Liver (tissue), 9 donors: ENCODE measurements around the gene AKR1C3. TPM values are rescaled to one million over a fixed set of nuclear protein-coding genes. Genes with fewer than 3 reads are reported as not detected.

ENCODE experiments used
- DNase-seq: peaks from one replicate; pipeline ENCODE4 v3.0.0-alpha.2; 2017; ENCODE audit warnings: low spot score
- H3K27ac ChIP-seq, 2 donors: one replicate each; pipeline ENCODE4 v1.7.0; 2013; ENCODE audit warnings: inconsistent platforms in 2 of 2, low read length in 2 of 2, control low read depth in 1 of 2, low read depth in 1 of 2, mild to moderate bottlenecking in 1 of 2
- H3K27me3 ChIP-seq, 4 donors: one replicate each; pipeline versions ENCODE4 v1.6.1 to v1.7.0; 2013; ENCODE audit warnings: low read length in 3 of 4, inconsistent platforms in 1 of 4, mild to moderate bottlenecking in 1 of 4, moderate library complexity in 1 of 4; ENCODE audit not compliant: control insufficient read depth in 4 of 4, insufficient read depth in 4 of 4
- H3K36me3 ChIP-seq, 4 donors: one replicate each; pipeline versions ENCODE4 v1.6.1 to v1.7.0; 2013; ENCODE audit warnings: low read length in 3 of 4, mild to moderate bottlenecking in 3 of 4, low read depth in 1 of 4, moderate library complexity in 1 of 4; ENCODE audit not compliant: control insufficient read depth in 4 of 4, insufficient read depth in 3 of 4
- H3K4me1 ChIP-seq, 4 donors: one replicate each; pipeline versions ENCODE4 v1.6.1 to v1.7.0; 2013; ENCODE audit warnings: low read length in 3 of 4, mild to moderate bottlenecking in 3 of 4, moderate library complexity in 1 of 4; ENCODE audit not compliant: control insufficient read depth in 4 of 4, insufficient read depth in 4 of 4
- H3K4me3 ChIP-seq, 3 donors: one replicate each; pipeline versions ENCODE4 v1.6.1 to v1.7.0; 2013; ENCODE audit warnings: low read length in 3 of 3, control low read depth in 1 of 3, low read depth in 1 of 3, mild to moderate bottlenecking in 1 of 3
- H3K9ac ChIP-seq, 2 donors: one replicate each; pipeline ENCODE4 v1.7.0; 2013; ENCODE audit warnings: low read length in 2 of 2, mild to moderate bottlenecking in 2 of 2, moderate library complexity in 2 of 2, control low read depth in 1 of 2, low read depth in 1 of 2
- H3K9me3 ChIP-seq, 4 donors: one replicate each; pipeline versions ENCODE4 v1.6.1 to v1.7.0; 2013; ENCODE audit warnings: low read length in 3 of 4; ENCODE audit not compliant: control insufficient read depth in 4 of 4
- ATF3 ChIP-seq: IDR thresholded peaks from 2 replicates; pipeline ENCODE4 v1.6.1; 2016; ENCODE audit warnings: antibody characterized with exemption
- CTCF ChIP-seq: fragments of 150-350 bp; IDR thresholded peaks from 2 replicates; pipeline ENCODE4 v1.5.1; 2017; ENCODE audit warnings: improper control_type of control experiment, low read depth, low read length; ENCODE audit not compliant: missing input control
- EGR1 ChIP-seq, 2 donors: IDR thresholded peaks; 2 replicates each; pipeline ENCODE4 v1.6.1; 2016 to 2018; ENCODE audit warnings: antibody characterized with exemption in 2 of 2, low read depth in 2 of 2
- FOXA1 ChIP-seq: IDR thresholded peaks from 2 replicates; pipeline ENCODE4 v1.6.1; 2016; ENCODE audit warnings: antibody characterized with exemption
- GABPA ChIP-seq, 2 donors: IDR thresholded peaks in 1 of 2; conservative IDR thresholded peaks in 1 of 2; 2 replicates each; pipeline ENCODE4 v1.6.1; 2016; ENCODE audit warnings: antibody characterized with exemption in 2 of 2, mild to moderate bottlenecking in 1 of 2, moderate library complexity in 1 of 2
- HNF4A ChIP-seq, 2 donors: conservative IDR thresholded peaks; 2 replicates each; pipeline ENCODE4 v1.6.1; 2016; ENCODE audit warnings: antibody characterized with exemption in 2 of 2, mild to moderate bottlenecking in 2 of 2
- HNF4G ChIP-seq: IDR thresholded peaks from 2 replicates; pipeline ENCODE4 v1.6.1; 2016; ENCODE audit warnings: antibody characterized with exemption
- JUND ChIP-seq, 2 donors: IDR thresholded peaks; 2 replicates each; pipeline ENCODE4 v1.6.1; 2016; ENCODE audit warnings: antibody characterized with exemption in 2 of 2
- MAX ChIP-seq: IDR thresholded peaks from 2 replicates; pipeline ENCODE4 v1.6.1; 2016; ENCODE audit warnings: antibody characterized with exemption
- NR2F2 ChIP-seq: IDR thresholded peaks from 2 replicates; pipeline ENCODE4 v1.6.1; 2016; ENCODE audit warnings: antibody characterized with exemption
- RAD21 ChIP-seq, 2 donors: IDR thresholded peaks; 2 replicates each; pipeline ENCODE4 v1.6.1; 2016; ENCODE audit warnings: antibody characterized with exemption in 2 of 2, mild to moderate bottlenecking in 2 of 2
- REST ChIP-seq: IDR thresholded peaks from 2 replicates; pipeline ENCODE4 v1.6.1; 2016; ENCODE audit warnings: antibody characterized with exemption, mild to moderate bottlenecking
- RXRA ChIP-seq, 2 donors: IDR thresholded peaks; 2 replicates each; pipeline ENCODE4 v1.6.1; 2017 to 2018; ENCODE audit warnings: antibody characterized with exemption in 2 of 2, mild to moderate bottlenecking in 1 of 2
- SP1 ChIP-seq: IDR thresholded peaks from 2 replicates; pipeline ENCODE4 v1.6.1; 2018; ENCODE audit warnings: antibody characterized with exemption, mild to moderate bottlenecking
- YY1 ChIP-seq: IDR thresholded peaks from 2 replicates; pipeline ENCODE4 v1.6.1; 2016; ENCODE audit warnings: antibody characterized with exemption, mild to moderate bottlenecking
- ZBTB33 ChIP-seq: IDR thresholded peaks from 2 replicates; pipeline ENCODE4 v1.6.1; 2016; ENCODE audit warnings: antibody characterized with exemption
- WGBS: extraction: QIAGEN DNeasy Blood & Tissue Kit; methylation state at CpG from one replicate; pipeline ENCODE4 v1.1.7; 2013; 5-methylcytosine and 5-hydroxymethylcytosine counted together
- polyA plus RNA-seq, 2 donors: library from polyadenylated mRNA; stranded (reverse) in 1 of 2; unstranded in 1 of 2; fragments of 200-250 nt in 1 of 2; fragments of >200 nt in 1 of 2; fragmentation: Nextera tagmentation in 1 of 2; extraction: Ambion mirVana in 1 of 2; gene quantifications; one replicate each; pipeline versions ENCODE4 v1.2.1 to v1.2.3, GENCODE V29; 2013 to 2015
- total RNA-seq, 2 donors: library from RNA; depleted of rRNA; stranded (reverse); fragments of >200 nt; gene quantifications; one replicate each; pipeline ENCODE4 v1.2.3, GENCODE V29; 2014
- donor health status: healthy.
- donor health status: healthy.
- donor health status: healthy.
- donor health status: healthy.
- donor health status: healthy.

The AKR1C3 gene
- total and polyA plus RNA-seq, 4 donors = 65.8 to 292 (median 174) TPM

GRCh38 chr10:5068274-5068984 lies 25.8 kb upstream of the AKR1C3 start:
- no peak overlapping the region for H3K9ac ChIP-seq
- WGBS = 70% methylated on average over 1 of the region's 1 CpG
- no peaks in the 10 kb centered on the region for H3K27me3 ChIP-seq
- no peaks in the 10 kb centered on the region for H3K9me3 ChIP-seq
- TF ChIP-seq EGR1 (IDR thresholded peaks at IDR 0.05; ENCODE audit: low read depth in 2 of 2) = no peak
- TF ChIP-seq ZBTB33 = no peak
- TF ChIP-seq HNF4G = no peak
- TF ChIP-seq ATF3 = no peak
- no peak for TF ChIP-seq SP1
- TF ChIP-seq REST = no peak
- TF ChIP-seq MAX = no peak
- TF ChIP-seq RAD21 (IDR thresholded peaks at IDR 0.05) = no peak
- TF ChIP-seq YY1 = no peak
- no peak for TF ChIP-seq HNF4A (conservative IDR thresholded peaks at IDR 0.05)
- no peak for TF ChIP-seq GABPA (IDR thresholded peaks at IDR 0.05 in 1 of 2, conservative IDR thresholded peaks at IDR 0.05 in 1 of 2)
- TF ChIP-seq RXRA (IDR thresholded peaks at IDR 0.05) = no peak
- TF ChIP-seq NR2F2 = no peak
- TF ChIP-seq JUND (IDR thresholded peaks at IDR 0.05) = no peak
- H3K4me1 ChIP-seq = peaks cover 5 to 34% (median 22%) of the 10 kb centered on the region in 4 donors
- H3K4me3 ChIP-seq = no peak overlapping the region
- H3K27ac ChIP-seq = no peak overlapping the region
- H3K36me3 ChIP-seq = no peaks in the 10 kb centered on the region
- DNase-seq = no peak

- DNase-seq = no peak
- Histone ChIP-seq H3K27me3 (no peaks in the 10 kb centered on the region), H3K4me3 (peak overlapping the region in 1 of 3 donors; percentile 22), H3K36me3 (no peaks in the 10 kb centered on the region), H3K9ac (peak overlapping the region; percentile 22 to 88), H3K9me3 (no peaks in the 10 kb centered on the region), H3K27ac (peak overlapping the region; percentile 87 to 93), H3K4me1 (peaks cover 5 to 34% (median 22%) of the 10 kb centered on the region in 4 donors)
- TF ChIP-seq YY1 (no peak), ZBTB33 (no peak), JUND (IDR thresholded peaks at IDR 0.05) (no peak), RAD21 (IDR thresholded peaks at IDR 0.05) (no peak), HNF4A (conservative IDR thresholded peaks at IDR 0.05) (no peak), EGR1 (IDR thresholded peaks at IDR 0.05; ENCODE audit: low read depth in 2 of 2) (no peak), GABPA (IDR thresholded peaks at IDR 0.05 in 1 of 2, conservative IDR thresholded peaks at IDR 0.05 in 1 of 2) (no peak), ATF3 (no peak), FOXA1 (no peak), CTCF (no peak)
Measured at GRCh38 chr10:5070648-5071410, 23.4 kb upstream of the AKR1C3 start.
